GM18870 (cell line): Measurements from ENCODE around the gene ZNF26.

Experiments
- ATAC-seq: cut with Tn5 transposase; IDR thresholded peaks from one replicate; pipeline ENCODE4 v1.9.1; 2021; ENCODE audit warnings: moderate library complexity; ENCODE audit not compliant: unreplicated experiment

The ZNF26 gene

GRCh38 chr12:133058203-133059113, 72.3 kb downstream of the ZNF26 start:
- no peak for ATAC-seq

DNA sequence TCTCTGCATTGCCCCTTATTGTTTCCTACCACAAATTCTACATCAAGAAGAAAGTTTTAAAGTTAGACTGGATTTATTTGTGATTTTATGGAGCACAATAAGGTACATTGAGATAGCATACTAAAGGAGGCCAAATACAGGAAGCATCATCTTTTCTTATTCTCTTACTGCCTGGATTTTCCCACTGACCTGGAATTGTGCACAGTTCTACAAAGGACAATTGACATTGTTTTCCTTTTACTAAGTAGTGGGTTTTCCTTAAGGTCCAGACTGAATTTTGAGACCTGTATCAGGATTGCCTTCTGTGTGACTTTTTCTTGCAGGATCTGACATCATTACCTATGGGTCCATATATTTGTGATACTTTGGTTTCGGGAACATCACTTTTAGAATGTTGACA, 75.8 kb downstream of the ZNF26 start:
- ATAC-seq, result no peak

GRCh38 chr12:133063556-133063955, 77.4 kb downstream of the ZNF26 start:
- ATAC-seq, result no peak

DNA sequence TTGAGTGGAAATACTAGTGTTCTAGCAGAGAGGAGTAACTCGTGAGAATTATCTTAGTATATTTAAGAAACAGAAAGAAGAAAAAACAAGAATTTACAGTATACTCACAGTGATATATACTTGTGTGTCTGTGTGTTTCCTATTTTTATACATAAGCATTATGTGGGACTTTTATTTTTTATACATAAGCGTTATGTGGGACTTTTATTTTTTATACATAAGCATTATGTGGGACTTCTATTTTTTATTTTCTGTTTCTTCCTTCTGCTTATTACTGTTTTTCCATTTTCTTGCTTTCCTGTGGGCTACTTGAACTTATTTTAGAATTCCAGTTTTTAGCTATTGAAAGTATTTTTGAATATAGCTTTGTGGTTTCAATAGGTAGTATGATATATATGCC, 87.7 kb downstream of the ZNF26 start:
- no peak for ATAC-seq
